HG03095 (cell line): ENCODE measurements around the gene DCHS1.

Experiments used
- ATAC-seq: cut with Tn5 transposase; IDR thresholded peaks from one replicate; pipeline ENCODE4 v1.9.1; 2021; ENCODE audit warnings: moderate library complexity; ENCODE audit not compliant: unreplicated experiment

DCHS1 gene

GRCh38 chr11:6615046-6615445 is 40.6 kb downstream of the DCHS1 start:
- no peak for ATAC-seq

DNA sequence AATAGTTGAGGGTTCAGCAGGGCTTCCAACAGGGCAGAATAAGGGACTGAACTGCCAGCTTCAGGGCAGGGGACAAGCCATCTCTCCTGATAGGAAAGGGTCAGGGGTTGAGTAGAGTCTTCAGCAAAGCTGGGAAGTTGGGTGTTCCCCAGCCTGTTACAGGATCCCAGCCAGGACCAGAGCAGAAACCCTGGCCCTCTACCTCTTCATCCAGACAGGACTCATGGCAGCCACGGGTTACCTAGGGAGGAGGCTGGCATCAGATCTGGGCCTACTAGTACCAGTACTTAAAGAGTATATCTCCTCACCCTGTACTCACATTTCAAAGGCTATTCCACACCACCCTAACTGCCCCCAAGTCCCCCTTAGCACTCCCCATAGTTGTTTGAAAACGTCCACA is 41.2 kb downstream of the DCHS1 start:
- no peak for ATAC-seq

GRCh38 chr11:6613496-6613895 is 42.1 kb downstream of the DCHS1 start:
- ATAC-seq = no peak

DNA sequence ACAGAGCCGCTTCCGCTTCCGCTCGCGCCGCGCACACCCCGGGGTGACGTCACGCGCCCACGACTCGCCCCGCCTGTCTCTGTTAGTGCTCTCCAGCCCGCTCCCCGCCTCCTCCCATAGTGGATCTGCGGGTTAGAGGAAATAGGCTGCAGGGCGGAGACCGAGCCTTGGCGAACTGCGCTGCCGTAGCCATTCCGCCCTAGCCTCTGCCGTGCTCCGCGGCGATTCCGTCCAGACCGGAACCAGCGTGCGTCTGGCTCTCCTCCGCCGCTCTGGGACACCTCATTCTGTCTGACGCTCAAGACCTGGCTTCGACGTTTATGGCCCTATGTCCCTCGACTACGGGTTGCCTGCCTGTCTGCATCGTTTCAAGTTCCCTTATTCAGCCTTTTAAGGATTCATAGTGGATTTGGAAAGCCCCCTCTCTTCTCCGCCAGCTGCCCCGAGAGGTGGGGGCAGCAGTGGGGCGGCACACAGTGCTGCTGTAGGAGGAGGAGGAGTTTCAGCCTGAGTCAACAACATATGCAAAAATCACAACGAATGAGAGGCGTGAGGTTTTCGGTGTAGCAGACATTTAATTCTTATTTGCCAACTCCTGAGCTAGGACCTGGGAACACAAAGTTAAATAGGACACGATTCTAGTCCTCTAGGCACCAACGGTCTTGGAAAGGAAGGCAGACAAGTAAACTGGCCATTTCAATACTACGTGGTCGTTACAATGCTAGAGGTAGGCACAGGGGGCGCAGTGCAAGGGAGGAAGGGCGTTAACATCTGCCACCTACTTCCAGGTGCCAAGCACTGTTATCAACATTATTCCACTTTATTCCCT is 43.2 kb downstream of the DCHS1 start, which contains the start of gene TAF10:
TSS of gene TAF10 (minus strand) at position 4 of the 829 bp plus-strand sequence. CDS start 27 bp downstream, outside the sequence.
- ATAC-seq = peak; percentile 85

GRCh38 chr11:6611963-6612212 is 43.7 kb downstream of the DCHS1 start:
- peak; percentile 1 for ATAC-seq

DNA sequence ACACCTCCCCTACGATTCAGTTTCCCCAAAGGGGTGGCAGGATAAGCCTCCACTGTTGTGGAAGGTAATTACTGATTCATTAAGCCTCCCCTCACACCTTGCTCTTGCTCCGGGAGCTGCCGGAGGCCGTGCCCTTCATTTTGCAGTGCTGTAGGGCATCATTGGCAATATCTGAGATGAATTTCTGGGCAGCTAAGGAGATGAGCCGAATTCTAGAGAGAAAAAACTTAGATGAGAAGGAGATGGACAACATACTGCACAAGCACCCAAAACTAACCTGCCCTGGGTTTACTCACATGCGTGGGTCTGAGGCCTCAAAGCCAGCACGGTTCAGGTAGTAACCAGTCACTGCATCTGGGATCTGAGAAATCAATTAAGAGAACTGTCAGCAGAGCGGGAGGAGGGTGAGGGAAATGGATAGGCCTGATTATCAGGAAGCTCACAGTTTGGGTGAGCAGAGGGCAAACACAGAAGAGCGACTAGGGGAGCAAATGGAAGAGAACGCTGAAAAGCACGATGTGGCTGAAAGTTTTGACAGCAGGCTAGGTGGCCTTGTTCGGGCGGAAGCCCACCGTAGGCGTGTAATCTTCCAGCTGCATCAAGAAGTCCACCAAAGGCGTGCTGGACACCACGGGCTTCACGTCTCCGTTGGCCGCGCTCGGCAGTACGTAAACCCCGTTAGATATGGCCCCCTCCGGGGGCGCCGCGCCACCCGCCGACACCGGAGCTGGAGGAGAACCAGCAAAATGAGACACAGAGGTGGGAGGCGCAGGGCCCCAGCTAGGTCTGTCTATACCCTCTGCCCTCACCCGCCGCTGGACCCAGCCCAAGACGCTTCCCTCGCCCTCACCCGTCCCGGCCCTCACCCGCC is 44.3 kb downstream of the DCHS1 start:
- peak; percentile 1 for ATAC-seq

DNA sequence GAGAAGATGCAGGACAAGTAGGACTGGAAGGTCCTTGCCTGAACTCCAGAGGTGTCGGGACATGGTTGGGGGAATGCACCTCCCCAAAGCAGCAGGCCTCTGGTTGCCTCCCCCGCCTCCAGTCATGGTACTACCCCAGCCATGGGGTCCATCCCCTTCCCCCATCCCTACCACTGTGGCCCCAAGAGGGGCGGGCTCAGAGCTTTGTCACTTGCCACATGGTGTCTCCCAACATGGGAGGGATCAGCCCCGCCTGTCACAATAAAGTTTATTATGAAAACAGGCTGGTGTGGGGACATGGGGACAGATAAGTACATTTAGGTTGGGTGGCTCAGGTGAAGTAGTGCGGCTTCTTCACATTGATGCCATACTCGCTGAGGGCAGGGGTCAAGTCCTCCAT is 45.0 kb downstream of the DCHS1 start:
- ATAC-seq = no peak

- no peak for ATAC-seq
Observed at GRCh38 chr11:6609502-6610015, 46.0 kb downstream of the DCHS1 start.

- no peak for ATAC-seq
Observed at GRCh38 chr11:6608726-6609501, 46.7 kb downstream of the DCHS1 start.

GRCh38 chr11:6608011-6608410 is 47.6 kb downstream of the DCHS1 start:
- no peak for ATAC-seq

DNA sequence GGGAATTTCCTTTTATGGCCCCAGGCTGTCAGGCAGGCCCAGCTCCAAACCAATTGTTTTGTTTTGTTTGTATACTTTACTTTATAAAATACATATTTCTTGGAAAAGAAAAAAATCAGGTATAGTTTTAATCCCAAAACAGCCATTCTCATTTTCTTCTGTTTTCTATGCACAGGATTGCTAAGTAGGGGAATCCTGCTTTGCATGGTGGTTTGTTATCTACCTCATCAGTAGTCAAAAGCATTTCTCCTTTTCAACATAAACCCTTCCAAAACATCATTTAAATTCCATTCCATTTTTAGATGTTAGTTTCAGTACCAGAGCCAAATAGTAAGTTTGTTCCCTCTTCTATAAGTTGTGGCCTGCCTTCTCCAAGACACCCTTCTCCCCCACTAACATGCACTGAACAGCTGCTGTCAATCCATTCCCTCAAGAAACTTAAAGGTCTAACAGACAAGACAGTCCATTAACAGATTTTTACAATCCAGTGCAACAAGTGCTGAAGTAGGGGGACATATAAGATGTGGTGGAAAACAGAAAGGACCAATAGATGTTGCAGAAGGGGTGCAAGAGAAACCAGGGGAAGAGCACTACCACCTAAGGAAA is 48.3 kb downstream of the DCHS1 start:
- no peak for ATAC-seq

- peak; percentile 46 for ATAC-seq
Observed at GRCh38 chr11:6606471-6607189, 49.0 kb downstream of the DCHS1 start.

GRCh38 chr11:6604790-6605189 is 50.8 kb downstream of the DCHS1 start:
- no peak for ATAC-seq

DNA sequence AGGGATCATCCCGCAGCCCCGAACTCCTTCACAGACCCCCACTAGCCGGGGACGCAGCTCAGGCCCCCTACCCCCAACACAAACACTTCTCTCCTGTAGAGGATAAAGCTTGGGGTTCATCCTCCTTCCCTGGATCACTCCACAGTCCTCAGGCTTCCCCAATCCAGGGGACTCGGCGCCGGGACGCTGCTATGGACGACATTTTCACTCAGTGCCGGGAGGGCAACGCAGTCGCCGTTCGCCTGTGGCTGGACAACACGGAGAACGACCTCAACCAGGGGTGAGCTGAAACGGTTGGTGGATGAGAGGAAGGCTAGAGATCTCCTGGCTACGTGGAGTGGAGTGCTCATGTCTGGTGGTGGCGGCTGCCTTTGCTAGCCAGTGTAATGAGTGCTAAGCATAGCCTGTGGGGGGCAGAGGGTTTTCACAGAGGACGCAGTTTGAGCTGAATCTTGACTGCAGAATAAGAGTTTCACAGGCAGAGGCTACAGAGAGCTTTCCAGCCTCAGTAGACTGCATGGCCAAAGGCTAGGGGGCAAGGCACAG is 51.5 kb downstream of the DCHS1 start:
- peak; percentile 39 for ATAC-seq

DNA sequence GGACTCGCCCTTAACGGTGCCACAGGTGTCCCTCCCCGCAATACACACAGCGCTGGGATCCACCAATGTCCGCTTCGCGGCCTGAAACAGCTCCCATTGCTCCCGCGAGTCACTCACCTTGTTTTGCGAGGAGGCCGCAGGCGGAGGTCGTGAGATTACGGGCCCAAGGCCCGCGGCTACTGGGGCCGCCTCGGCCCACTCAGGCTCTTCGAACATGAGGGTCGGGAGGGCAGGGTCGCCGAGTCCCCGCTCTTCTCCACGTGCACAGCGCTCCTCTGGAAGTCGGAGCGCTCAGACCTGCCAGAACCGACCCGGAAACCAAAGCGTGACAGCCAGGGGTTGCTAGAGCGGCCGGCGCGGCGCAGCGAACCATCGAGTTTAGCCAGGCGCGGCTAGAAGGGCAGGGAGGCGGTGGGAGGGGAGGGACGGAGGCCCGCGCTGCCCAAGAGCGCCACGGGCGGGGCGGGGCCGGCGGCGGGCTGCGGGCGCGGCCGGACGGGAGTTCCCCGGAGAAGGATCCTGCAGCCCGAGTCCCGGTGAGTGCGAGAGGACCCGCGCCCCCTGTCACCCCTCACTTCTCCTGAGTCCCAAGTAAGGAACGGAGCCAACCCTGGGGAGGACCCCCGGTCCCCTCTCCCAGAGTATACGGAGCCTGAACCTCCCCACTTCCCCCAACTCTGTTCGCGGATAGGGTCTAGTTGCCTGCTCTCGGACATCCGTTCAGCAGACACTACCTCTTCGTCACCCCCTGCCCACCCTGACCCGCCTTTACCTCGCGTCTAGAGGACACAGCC is 52.1 kb downstream of the DCHS1 start, which contains the start of the genes ILK and RRP8:
TSS of gene ILK (plus strand) at position 488 of the 794 bp plus-strand sequence. CDS start 498 bp downstream, outside the sequence.
TSS of gene RRP8 (minus strand) at position 330 of the 794 bp plus-strand sequence. CDS start at position 216, 114 bp downstream.
- ATAC-seq = peak; percentile 71

DNA sequence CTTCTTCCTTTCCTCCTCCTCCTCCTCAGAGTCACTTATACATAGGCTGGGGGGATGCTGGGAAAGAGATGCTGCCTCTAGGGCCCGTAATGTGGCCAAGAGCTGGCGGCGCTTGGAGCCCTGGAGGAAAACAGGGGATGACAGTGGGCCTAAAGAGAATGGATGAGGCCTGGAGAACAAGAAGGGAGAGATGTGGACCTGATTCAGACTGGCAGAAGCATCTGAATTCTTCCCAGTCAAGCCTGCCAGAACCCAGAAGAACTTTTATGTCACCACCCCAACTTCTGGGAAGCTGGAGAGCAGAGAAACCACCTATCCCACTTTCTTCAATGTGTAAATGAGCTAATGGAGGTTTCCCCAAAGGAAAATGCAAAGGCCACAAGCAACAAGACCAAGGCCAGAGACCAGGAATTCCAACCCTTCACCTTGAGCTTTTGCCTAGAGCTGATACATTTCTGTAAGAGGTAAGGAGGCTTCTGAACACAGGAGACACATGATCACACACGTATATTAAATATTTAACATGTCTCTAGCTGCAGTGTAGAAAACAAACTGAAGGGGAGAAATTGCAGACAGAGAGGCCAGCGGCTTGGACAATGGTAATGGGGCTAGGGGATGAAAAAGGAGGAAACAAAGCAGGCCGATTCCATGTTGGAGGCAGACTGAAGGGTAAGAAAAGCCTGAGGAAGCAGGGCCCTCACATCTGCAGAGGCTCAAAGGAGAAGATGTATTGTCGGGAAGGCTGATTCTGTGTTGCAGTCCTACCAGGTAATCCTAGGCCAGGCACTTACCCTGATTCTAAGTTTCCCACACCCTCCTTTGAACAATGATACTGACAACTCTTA is 53.3 kb downstream of the DCHS1 start:
- no peak for ATAC-seq

- ATAC-seq = no peak
Observed at GRCh38 chr11:6601041-6601461, 54.6 kb downstream of the DCHS1 start.
